NCI-H146 treated with DMSO at 0.1 percent for 48 hours (cell line): ENCODE data around the gene FHOD3.

Experiments
- DNase-seq: peaks from one replicate; lab custom pipeline; 2025; ENCODE audit not compliant: unreplicated experiment; lab: John Stamatoyannopoulos, UW

FHOD3 gene

DNA sequence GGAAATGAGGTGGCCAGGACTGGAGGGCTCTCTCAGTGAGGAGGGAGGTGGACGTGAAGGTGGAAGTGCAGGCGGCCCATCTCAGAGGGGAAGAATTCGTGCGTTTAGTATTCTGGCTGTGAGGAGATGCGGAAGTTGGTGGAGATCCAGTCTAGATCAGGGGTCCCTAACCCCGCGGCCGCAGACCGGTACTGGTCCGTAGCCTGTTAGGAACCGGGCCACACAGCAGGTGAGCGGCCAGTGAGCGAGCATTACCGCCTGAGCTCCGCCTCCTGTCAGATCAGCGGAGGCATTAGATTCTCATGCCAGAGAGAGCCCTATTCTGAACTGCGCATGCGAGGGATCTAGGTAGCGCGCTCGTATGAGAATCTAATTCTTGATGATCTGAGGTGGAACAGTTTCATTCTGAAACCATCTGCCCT, 1.6 kb upstream of the FHOD3 start:
- DNase-seq = no peak

DNA sequence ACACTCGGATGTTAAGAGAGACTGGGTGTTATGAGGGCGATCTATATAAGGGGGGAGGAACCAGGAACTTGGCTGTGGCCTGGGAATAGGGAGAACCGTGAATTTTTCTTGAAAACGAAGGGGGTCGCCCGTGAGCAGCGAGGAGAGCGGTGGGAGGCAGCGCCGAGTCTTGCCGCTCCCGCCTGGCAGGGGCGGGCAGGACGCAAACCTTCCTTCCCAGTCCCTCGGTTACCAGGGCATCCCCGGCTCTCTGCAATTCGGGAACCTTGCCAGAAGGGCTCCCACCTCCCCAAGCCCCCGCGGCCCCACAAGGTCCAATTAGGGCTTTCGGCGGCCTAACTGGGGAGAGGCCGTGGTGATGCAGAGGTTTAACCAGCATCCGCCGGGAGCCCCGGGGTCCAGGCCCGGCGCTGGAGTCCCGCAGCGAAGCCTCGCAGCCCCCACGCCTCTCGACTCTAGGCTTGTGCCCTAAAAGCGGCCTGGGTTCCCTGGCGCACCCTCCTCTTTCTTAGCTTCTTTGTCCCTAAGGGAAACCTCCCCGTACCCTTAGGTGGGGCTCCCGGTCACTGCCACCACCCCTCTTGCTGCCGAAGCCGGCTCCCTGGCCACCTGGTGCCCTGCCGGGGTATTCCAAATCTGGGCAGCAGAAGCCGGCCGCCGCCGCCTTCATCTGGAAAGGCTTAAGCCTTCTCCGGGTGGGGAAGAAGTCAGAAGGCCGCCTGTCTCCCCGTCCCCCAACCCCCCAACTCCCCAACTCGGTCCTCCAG, 680 bp upstream of the FHOD3 start:
- peak; percentile 80 for DNase-seq

DNA sequence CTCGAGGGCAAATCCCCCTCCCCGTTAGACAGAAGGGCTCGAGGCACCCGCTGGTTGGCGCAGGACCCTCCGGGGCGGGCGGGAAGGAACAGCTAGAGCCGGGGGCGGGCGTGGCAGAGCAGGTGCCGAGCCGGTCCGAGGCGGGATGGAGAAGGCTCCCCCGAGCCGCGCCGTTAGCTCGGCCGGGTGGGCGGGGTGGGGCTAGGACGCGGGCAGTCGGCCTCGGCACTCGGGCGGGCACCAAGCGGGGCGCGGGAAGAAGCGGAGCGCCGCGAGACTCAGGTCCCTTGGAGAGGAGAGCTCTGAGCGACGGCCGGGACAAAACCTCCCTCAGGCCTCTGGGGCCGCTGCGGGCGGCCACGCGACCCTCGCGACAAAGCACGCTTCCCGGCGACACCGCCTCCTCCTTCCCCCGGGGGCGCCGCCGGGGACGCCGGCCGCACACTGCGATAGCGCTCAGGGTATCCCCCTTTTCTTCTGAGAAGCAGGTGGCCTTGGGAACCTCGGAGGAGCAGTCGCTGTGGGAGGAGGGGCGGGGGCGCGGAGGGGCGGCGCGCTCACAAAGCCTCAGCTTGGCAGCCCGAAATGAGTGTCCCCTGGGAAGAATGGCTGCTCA, 721 bp downstream of the FHOD3 start:
- DNase-seq = no peak

GRCh38 chr18:36299015-36299414, 1.5 kb downstream of the FHOD3 start:
- DNase-seq = no peak

- no peak for DNase-seq
These were observed 2.7 kb downstream of the FHOD3 start for GRCh38 chr18:36300211-36300610.

DNA sequence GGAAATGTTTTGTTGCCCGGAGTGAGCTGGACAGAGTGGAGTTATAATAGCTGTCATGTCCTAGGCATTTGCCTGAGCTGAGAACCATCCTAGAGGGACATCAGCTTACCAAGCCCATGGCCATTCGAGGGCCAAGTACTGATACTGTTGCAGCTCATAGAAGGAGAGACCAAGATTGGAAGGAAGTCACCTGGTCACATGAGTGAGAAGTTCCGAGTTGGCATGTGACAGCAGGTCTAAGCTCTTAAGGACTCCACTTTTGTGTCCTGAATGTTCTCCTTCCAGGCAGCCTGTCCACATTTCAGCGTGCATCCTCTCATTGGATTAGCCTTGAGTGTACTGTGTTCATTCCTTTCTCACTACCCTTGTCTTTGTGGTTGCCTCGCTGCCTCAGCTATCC, 4.4 kb downstream of the FHOD3 start:
- no peak for DNase-seq

DNA sequence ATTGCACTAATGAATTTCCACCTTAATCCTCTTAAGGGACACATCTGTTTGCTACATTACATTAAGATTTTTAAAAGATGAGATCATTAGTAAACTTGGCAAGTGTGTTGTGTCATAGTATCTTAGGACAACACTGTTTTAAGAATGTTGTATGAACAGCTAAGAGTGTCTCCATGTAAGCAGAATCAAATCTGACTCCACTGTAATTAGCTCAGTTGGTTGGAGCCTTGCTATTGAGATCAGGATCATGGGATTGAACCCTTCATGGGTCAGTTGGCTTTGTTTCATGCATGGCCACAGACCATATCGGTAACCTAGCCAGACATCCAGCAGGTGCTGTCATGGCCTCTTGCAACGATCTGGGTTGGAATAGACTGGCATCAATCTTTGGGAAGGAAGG, 5.2 kb downstream of the FHOD3 start:
- no peak for DNase-seq

DNA sequence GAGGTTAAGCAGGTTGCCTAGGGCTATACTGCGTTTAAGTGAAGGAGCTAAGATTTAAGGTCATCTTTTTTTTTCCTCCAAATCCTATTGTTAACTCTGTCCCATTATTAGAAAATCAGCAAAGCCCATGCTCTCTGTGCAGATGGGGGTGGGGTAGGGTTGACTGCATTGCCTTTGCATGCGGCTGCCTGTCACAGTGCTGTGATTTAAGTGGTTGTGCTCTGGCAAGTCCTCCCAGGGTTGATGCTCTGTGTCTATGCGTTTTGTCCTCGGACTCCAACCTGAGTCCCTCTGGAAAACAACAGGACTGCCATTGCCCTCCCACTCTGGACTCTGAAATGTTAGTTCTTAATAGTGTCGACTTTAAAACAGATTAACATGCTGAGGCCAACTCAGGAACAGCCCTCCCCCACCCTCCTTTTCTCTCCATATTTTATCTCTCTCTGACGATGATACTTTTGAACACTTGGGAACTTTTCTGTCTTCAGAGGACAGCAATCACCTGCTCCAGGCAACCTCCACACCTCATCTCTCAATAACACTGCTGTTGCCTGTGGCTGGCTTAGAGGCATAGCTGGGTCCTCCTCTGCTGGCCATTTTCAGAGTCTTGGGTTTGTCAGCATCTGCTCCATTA, 5.8 kb downstream of the FHOD3 start:
- DNase-seq = no peak

DNA sequence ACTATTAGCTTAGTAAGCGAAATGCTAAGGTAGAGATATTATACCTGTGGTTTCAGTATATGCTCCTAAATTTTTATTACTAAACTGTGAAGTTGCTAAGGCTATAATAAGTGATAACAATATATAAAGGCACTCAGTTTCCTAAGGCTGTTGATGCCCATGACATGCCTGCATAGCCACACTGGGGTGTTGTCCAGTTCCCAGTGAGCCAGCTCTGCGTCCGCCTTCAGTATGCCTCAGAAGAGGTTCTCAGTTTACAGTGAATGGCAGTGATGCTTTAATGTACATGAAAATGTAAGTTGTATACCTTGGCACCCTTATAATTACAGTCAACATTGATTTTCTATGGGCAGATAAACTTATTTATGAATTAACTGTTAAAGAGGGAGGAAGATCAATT, 7.2 kb downstream of the FHOD3 start:
- DNase-seq = no peak

- no peak for DNase-seq
These were observed 7.9 kb downstream of the FHOD3 start for GRCh38 chr18:36305375-36305774.

GRCh38 chr18:36307513-36307912, 10.0 kb downstream of the FHOD3 start:
- DNase-seq = no peak

DNA sequence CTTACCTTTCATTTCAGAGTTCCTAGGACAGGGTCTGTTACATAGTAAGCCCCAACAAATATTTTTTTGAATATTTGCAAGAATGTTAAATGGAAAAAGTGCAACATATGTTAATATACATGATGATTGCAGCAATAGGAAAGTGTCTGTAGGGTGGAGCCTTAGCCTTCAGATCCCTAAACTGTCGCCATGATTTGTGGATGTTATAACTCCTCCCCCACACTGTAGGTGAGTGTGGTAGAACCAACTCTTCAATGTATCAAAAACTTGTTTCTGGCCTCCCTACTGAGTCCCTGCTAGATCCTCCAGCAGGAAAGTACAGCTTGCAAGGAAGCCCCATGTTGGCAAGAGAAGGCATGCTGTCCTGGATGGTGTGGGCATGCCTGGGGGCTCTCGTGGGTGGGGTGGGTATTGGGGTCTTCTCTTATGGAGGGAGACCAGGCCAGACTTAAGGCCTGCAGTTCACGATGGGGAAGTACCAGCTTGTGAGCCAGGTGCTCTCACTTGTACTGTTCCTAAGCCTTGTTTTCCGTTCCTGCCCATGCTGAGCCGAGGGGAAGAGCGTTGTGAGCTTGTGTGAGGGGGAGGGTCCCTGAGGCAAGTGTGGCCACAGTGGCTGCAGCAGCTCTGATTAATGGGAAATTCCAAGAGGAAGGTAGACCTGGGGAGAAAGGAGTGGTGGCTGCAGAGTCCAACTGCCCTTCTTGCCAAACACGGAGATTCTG, 11.4 kb downstream of the FHOD3 start:
- DNase-seq = no peak

DNA sequence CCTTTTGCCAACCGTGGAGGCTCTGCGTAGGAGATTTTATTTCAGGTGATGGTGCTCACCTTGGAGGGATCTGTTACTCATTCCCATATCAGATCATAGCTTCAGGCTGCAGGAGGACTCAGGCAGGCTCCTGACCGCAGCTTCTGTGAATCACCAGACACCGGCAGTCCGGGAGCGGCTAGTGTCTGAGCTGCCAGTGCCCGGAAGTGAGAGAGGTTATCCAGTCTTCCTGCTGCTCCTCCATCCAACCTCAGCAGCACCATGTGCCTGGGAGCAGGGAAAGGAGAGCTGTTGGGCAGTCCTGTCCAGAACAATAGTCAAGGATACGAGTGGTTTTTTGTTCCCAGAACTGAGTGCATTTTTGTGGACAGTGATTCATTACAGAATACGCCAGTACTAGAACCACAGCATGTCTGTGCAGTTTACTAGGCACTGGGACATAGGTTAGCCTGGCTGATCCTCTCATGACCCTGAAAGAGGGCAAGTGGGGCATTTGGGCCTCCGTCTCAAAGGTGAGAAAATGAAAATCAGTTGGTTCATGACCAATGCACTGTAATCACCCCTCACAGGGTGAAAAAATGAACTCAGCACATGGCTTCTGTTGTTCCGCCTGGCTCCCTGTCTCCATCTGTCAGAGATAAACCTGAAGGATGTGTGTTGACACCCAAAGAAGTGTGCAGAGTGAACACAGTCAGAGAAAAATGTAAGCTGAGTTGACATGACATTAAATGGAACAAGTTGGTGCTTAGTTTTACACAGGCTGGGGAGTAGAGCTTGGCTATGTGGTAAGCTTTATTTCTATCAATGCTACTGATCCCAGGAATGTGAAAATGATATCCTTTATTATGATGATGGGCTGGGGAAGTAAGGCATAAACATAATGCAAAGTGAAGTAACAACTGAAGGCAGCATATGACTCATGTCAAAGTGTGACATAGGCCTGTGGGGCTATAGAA, 12.2 kb downstream of the FHOD3 start:
- DNase-seq = no peak

- no peak for DNase-seq
These were observed 13.6 kb downstream of the FHOD3 start for GRCh38 chr18:36311026-36311570.

DNA sequence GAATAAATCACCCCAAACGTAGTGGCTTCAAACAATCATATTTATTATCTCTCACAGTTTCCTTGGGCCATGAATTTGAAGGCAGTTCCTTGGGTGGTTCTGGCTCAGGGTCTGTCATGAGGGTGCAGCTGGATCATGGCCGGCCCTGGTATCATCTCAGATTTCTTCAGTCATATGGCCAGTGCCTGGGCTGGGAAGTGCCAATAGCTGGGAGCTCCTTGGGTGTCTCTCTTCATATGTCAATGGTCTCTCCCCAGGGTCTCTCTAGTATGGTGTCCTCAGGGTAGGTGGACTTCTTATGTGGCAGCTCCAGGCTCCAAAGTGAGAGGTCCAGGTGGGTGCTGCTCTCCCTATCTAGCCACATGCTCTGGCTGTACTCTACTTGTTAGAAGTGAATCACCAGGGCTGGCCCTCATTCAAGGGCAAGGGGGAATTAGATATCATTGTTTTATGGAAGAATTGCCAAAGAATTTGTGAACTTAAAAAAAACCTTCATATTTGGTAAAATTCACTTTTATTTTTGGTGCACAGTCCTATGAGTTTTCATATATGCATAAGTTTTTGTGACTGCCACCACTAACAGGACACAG, 15.4 kb downstream of the FHOD3 start:
- DNase-seq = no peak

- no peak for DNase-seq
These were observed 16.6 kb downstream of the FHOD3 start for GRCh38 chr18:36314098-36314497.

GRCh38 chr18:36314754-36315153, 17.2 kb downstream of the FHOD3 start:
- no peak for DNase-seq

DNA sequence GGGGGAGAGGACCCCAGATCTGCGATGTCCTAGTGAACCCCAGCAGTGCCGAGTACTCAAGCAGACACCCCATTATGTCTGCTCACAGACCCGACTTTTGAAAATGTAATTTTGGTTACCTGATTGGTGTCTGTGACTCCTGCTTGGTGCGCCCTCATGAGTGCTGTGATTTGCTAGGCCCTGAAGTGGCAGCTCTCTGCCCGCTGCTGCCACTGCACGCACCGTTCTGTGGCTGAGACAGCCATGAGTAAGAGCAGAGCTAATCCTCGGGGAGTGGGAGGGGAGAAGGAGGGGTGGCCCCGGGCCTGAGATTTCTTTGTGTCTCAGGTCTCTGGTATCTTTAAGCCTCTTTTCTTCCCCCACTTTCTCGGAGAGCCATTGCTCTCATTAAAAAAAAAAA, 18.2 kb downstream of the FHOD3 start:
- DNase-seq = no peak

- DNase-seq = no peak
These were observed 18.7 kb downstream of the FHOD3 start for GRCh38 chr18:36316246-36316645.
